Tongue (tissue), 1 donor: Measurements from ENCODE around the gene TUBB4B. TPM values are rescaled to one million over a fixed set of nuclear protein-coding genes. Genes with fewer than 3 reads are reported as not detected.

ENCODE experiments used
- total RNA-seq: library from RNA; depleted of rRNA; stranded (reverse); fragments of >200 nt; gene quantifications from one replicate; pipeline ENCODE4 v1.2.3, GENCODE V29; 2014

Gene TUBB4B
- total RNA-seq, 1 donor from 2014 or later: 172 TPM

Other genes starting within 250 kb of the TUBB4B start
- 21.7 TPM for gene PAXX, start 248.9 kb upstream of the TUBB4B start, total RNA-seq
- gene CLIC3, start 244.7 kb upstream of the TUBB4B start, total RNA-seq: 4.9 TPM
- gene ABCA2, start 213.1 kb upstream of the TUBB4B start, total RNA-seq: 16.6 TPM
- 0.10 TPM for gene FUT7, start 209.2 kb upstream of the TUBB4B start, total RNA-seq
- 27.0 TPM for gene NPDC1, start 195.1 kb upstream of the TUBB4B start, total RNA-seq
- gene ENTPD2, start 187.2 kb upstream of the TUBB4B start, total RNA-seq: 7.3 TPM
- gene SAPCD2, start 170.7 kb upstream of the TUBB4B start, total RNA-seq: 5.6 TPM
- 3.2 TPM for gene UAP1L1, start 163.8 kb upstream of the TUBB4B start, total RNA-seq
- gene MAN1B1, start 154.3 kb upstream of the TUBB4B start, total RNA-seq: 59.5 TPM
- 22.8 TPM for gene DPP7, start 126.6 kb upstream of the TUBB4B start, total RNA-seq
- gene GRIN1, start 102.1 kb upstream of the TUBB4B start, total RNA-seq: 1.1 TPM
- 18.9 TPM for gene LRRC26, start 71.2 kb upstream of the TUBB4B start, total RNA-seq
- gene TMEM210, start 69.2 kb upstream of the TUBB4B start, total RNA-seq: not detected
- 29.8 TPM for gene ANAPC2, start 52.7 kb upstream of the TUBB4B start, total RNA-seq
- gene SSNA1, start 52.6 kb upstream of the TUBB4B start, total RNA-seq: 57.3 TPM
- 5.7 TPM for gene TPRN, start 40.5 kb upstream of the TUBB4B start, total RNA-seq
- 38.3 TPM for gene TMEM203, start 35.6 kb upstream of the TUBB4B start, total RNA-seq
- 3.0 TPM for gene NDOR1, start 35.6 kb upstream of the TUBB4B start, total RNA-seq
- not detected for gene RNF208, start 19.0 kb upstream of the TUBB4B start, total RNA-seq
- 3.3 TPM for gene CYSRT1, start 16.1 kb upstream of the TUBB4B start, total RNA-seq
- gene RNF224, start 13.8 kb upstream of the TUBB4B start, total RNA-seq: not detected
- not detected for gene SLC34A3, start 10.4 kb upstream of the TUBB4B start, total RNA-seq
- not detected for gene STPG3, start 10.0 kb downstream of the TUBB4B start, total RNA-seq
- gene NELFB, start 14.0 kb downstream of the TUBB4B start, total RNA-seq: 50.9 TPM
- 5.4 TPM for gene TOR4A, start 36.4 kb downstream of the TUBB4B start, total RNA-seq
- gene NRARP, start 61.0 kb downstream of the TUBB4B start, total RNA-seq: 18.8 TPM
- 19.9 TPM for gene EXD3, start 181.9 kb downstream of the TUBB4B start, total RNA-seq
- gene NOXA1, start 182.1 kb downstream of the TUBB4B start, total RNA-seq: 1.2 TPM
- 0.31 TPM for gene ENTPD8, start 200.1 kb downstream of the TUBB4B start, total RNA-seq
- 10.7 TPM for gene NSMF, start 218.0 kb downstream of the TUBB4B start, total RNA-seq